PC-3 (cell line): ENCODE measurements around the gene ATP2B3. TPM values are rescaled to one million over a fixed set of nuclear protein-coding genes. Genes with fewer than 3 reads are reported as not detected.

Source experiments
- ATAC-seq: fragments of 200-7000 bp; cut with Tn5 transposase; 2 replicates; pipeline ENCODE4 v1.9.1; 2020; ENCODE audit warnings: mild to moderate bottlenecking, moderate library complexity
- BruUV-seq: library from RNA; stranded (reverse); fragments of 400-500 nt; replicated peaks from 2 replicates; lab custom pipeline; 2021; lab: Mats Ljungman, UMichigan
- CTCF ChIA-PET: fragments of 300-600 bp; sonication (Branson Sonifier 250); formaldehyde crosslinking; loops from one replicate; lab custom pipeline; 2022; ENCODE audit warnings: antibody characterized with exemption; lab: Charles Lee
- POLR2A ChIA-PET: fragments of 300-600 bp; sonication (Branson Sonifier 250); formaldehyde crosslinking; loops from one replicate; lab custom pipeline; 2022; ENCODE audit warnings: antibody characterized with exemption; ENCODE audit not compliant: unreplicated experiment; lab: Charles Lee
- DNase-seq: peaks from one replicate; pipeline ENCODE4 v3.0.0-alpha.2; 2015
- H2AFZ ChIP-seq: fragments of 300-600 bp; sonication (generic); 2 replicates; pipeline ENCODE4 v1.6.0; 2016; ENCODE audit warnings: antibody characterized with exemption, low read length
- H3F3A ChIP-seq: fragments of 300-600 bp; sonication (generic); one replicate; pipeline ENCODE4 v1.6.0; 2017; ENCODE audit warnings: antibody characterized with exemption, low read length, control low read depth, mild to moderate bottlenecking; ENCODE audit not compliant: unreplicated experiment
- H3K27ac ChIP-seq: fragments of 300-600 bp; sonication (generic); 2 replicates; pipeline ENCODE4 v1.5.1; 2016; ENCODE audit warnings: mild to moderate bottlenecking, low read length
- H3K27me3 ChIP-seq: fragments of 300-600 bp; sonication (generic); 2 replicates; pipeline ENCODE4 v1.6.1; 2016; ENCODE audit warnings: low read length, mixed read lengths
- H3K36me3 ChIP-seq: fragments of 300-600 bp; sonication (generic); 2 replicates; pipeline ENCODE4 v1.6.1; 2016; ENCODE audit warnings: low read depth, mixed run types, low read length, mixed read lengths
- H3K4me1 ChIP-seq: fragments of 300-600 bp; sonication (generic); 2 replicates; pipeline ENCODE4 v1.5.1; 2016; ENCODE audit warnings: low read length; ENCODE audit not compliant: insufficient read depth
- H3K4me2 ChIP-seq: fragments of 300-600 bp; sonication (generic); 2 replicates; pipeline ENCODE4 v1.6.0; 2016; ENCODE audit warnings: low read length
- H3K4me3 ChIP-seq: fragments of 300-600 bp; sonication (generic); 2 replicates; pipeline ENCODE4 v1.5.1; 2016; ENCODE audit warnings: mild to moderate bottlenecking, low read length, mixed read lengths
- H3K79me2 ChIP-seq: fragments of 300-600 bp; sonication (generic); 2 replicates; pipeline ENCODE4 v1.6.1; 2017; ENCODE audit warnings: low read length, mixed read lengths
- H3K9ac ChIP-seq: fragments of 300-600 bp; sonication (generic); 2 replicates; pipeline ENCODE4 v1.6.0; 2016; ENCODE audit warnings: mild to moderate bottlenecking, low read length
- H3K9me2 ChIP-seq: fragments of 300-600 bp; sonication (generic); replicated peaks from 2 replicates; pipeline ENCODE4 v1.6.1; 2016; ENCODE audit warnings: mixed run types, low read length, mixed read lengths
- H3K9me3 ChIP-seq: fragments of 300-600 bp; sonication (generic); 2 replicates; pipeline ENCODE4 v1.6.1; 2016; ENCODE audit warnings: low read length, mixed read lengths
- H4K20me1 ChIP-seq: fragments of 300-600 bp; sonication (generic); 2 replicates; pipeline ENCODE4 v1.6.1; 2016; ENCODE audit warnings: low read length, mixed read lengths
- EZH2 ChIP-seq: fragments of 300-600 bp; sonication (generic); IDR thresholded peaks from one replicate; pipeline ENCODE4 v1.6.1; 2017; ENCODE audit warnings: antibody characterized with exemption, mild to moderate bottlenecking, low read length; ENCODE audit not compliant: unreplicated experiment
- EZH2phosphoT487 ChIP-seq: fragments of 300-600 bp; sonication (generic); IDR thresholded peaks from 2 replicates; pipeline ENCODE4 v1.6.1; 2018; ENCODE audit warnings: mild to moderate bottlenecking, antibody characterized with exemption, low read length, borderline replicate concordance
- intact Hi-C: fragments of 100-400 bp; cut with micrococcal nuclease; formaldehyde crosslinking; loops from 2 replicates; pipeline ENCODE4 v1.9.0; 2023
- total RNA-seq: library from RNA; depleted of rRNA; stranded (reverse); fragments of >200 nt; gene quantifications from 2 replicates; pipeline ENCODE4 v1.2.3, GENCODE V29; 2014
- TF ChIP-seq, protein P1 (sequence below): fragments of 300-600 bp; sonication (generic); conservative IDR thresholded peaks from 2 replicates; pipeline ENCODE4 v1.5.1; 2017; ENCODE audit warnings: antibody characterized with exemption, low read depth, mild to moderate bottlenecking, low read length

Gene ATP2B3
- total RNA-seq, 1 experiment from 2014 or later = not detected

DNA sequence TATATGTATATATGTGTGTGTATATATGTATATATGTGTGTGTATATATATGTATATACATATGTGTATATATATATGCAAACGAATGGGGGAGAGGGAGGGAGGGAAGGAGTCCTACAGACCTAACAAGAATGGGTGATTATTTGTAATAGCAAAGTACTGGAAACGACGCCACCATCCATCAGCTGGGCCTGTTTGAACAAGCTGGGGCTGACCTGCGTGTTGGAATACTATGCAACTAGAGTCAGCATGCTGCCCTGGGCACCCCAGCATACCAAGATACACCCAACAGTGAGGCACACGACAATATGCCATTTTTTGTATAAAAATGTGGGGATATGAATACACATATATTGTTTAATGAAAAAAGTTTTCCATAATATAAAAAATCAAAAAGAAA, 103.1 kb downstream of the ATP2B3 start:
- intact Hi-C loops = no loop called here
- no peak overlapping the region for H3K9ac ChIP-seq
- no peaks in the 10 kb centered on the region for H3K9me3 ChIP-seq
- no peak overlapping the region for H3K4me2 ChIP-seq
- no peaks in the 10 kb centered on the region for H3K79me2 ChIP-seq
- no TSS peak for BruUV-seq
- H3F3A ChIP-seq = no peaks in the 10 kb centered on the region
- H3K27ac ChIP-seq = no peak overlapping the region
- no peaks in the 10 kb centered on the region for H3K4me1 ChIP-seq
- H2AFZ ChIP-seq = no peak overlapping the region
- CTCF ChIA-PET = no interaction called here
- no peaks in the 10 kb centered on the region for H3K36me3 ChIP-seq
- H3K4me3 ChIP-seq = no peak overlapping the region
- TF ChIP-seq EZH2phosphoT487 = no peak
- DNase-seq = no peak
- H3K27me3 ChIP-seq = peaks cover 58% of the 10 kb centered on the region
- H4K20me1 ChIP-seq = no peaks in the 10 kb centered on the region
- no peaks in the 10 kb centered on the region for H3K9me2 ChIP-seq
- POLR2A ChIA-PET = no interaction called here
- ATAC-seq = no peak

DNA sequence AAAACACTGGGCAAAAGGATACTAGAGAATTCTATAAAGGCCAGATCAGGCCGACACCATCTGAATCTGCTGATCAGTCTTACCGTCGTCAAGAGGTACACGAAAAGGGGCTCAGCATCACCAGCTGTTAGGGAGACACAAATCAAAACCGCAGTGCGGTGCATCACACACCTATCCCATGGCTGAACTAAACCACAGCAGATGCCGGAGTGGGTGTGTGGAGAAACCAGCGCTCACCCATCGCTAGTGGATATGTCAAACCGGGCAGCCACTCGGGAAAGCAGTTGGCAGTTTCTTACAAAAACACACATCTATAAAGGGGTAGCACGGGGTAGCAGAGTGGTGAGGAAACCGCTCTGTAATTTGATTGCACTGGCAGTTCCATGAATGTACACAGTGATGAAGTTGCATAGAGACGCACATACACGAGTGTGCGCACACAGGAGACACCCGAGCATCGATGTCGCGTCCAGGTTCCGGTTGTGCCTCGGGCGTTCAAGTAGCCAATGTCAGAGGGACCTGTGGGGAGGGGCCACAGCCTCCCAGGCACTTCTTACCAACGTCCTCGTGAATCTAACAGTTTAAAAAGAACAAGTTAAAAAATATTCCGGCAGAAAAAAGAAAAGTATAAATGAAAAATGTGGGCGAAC, 104.6 kb downstream of the ATP2B3 start:
- Histone ChIP-seq H2AFZ (no peak overlapping the region), H3F3A (no peaks in the 10 kb centered on the region), H3K27ac (no peak overlapping the region), H4K20me1 (no peaks in the 10 kb centered on the region), H3K36me3 (no peaks in the 10 kb centered on the region), H3K79me2 (no peaks in the 10 kb centered on the region), H3K4me2 (no peak overlapping the region), H3K4me3 (no peak overlapping the region), H3K27me3 (peaks cover 44% of the 10 kb centered on the region), H3K9me2 (no peaks in the 10 kb centered on the region), H3K4me1 (no peaks in the 10 kb centered on the region), H3K9ac (no peak overlapping the region), H3K9me3 (no peaks in the 10 kb centered on the region)
- TF ChIP-seq EZH2phosphoT487 (no peak), EZH2 (no peak)
- TF ChIP-seq, protein P1, sequence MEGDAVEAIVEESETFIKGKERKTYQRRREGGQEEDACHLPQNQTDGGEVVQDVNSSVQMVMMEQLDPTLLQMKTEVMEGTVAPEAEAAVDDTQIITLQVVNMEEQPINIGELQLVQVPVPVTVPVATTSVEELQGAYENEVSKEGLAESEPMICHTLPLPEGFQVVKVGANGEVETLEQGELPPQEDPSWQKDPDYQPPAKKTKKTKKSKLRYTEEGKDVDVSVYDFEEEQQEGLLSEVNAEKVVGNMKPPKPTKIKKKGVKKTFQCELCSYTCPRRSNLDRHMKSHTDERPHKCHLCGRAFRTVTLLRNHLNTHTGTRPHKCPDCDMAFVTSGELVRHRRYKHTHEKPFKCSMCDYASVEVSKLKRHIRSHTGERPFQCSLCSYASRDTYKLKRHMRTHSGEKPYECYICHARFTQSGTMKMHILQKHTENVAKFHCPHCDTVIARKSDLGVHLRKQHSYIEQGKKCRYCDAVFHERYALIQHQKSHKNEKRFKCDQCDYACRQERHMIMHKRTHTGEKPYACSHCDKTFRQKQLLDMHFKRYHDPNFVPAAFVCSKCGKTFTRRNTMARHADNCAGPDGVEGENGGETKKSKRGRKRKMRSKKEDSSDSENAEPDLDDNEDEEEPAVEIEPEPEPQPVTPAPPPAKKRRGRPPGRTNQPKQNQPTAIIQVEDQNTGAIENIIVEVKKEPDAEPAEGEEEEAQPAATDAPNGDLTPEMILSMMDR = no peak
- ChIA-PET POLR2A (no interaction called here), CTCF (no interaction called here)
- BruUV-seq = no TSS peak
- no peak for DNase-seq
- no peak for ATAC-seq
- intact Hi-C loops = no loop called here

DNA sequence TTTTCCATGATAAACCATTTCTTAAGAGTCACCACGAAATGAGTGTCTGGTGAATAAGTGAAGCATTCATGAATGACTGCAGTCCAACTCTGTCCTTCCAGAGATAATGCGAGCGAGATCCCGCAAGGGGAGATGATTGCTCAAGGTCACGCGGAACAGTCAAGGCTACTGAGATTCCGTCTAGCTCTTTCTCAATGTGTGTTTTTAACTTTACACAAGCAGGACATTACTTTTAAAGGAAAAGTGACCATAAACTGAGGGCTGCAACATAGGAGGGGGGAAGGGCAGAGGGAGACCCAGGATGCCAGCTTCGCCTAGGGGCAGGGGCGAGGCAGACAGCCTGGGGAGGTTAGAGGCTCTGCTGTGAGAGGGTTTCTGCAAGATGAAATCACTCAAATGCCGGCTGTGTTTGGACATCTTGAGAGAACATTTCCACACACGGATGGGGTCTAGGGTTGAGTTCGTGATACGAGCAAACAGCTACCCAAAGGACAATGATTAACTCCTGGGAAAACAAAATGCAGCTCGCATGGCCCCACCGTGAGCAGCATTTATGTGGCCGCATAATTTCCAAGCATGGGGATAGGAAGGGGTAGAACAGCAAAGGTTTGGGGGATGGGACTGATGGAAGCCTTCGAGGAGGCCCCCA, 105.3 kb downstream of the ATP2B3 start:
- ChIA-PET CTCF (no interaction called here), POLR2A (no interaction called here)
- intact Hi-C loops = no loop called here
- Histone ChIP-seq H3K36me3 (no peaks in the 10 kb centered on the region), H3K4me2 (no peak overlapping the region), H3K4me1 (no peaks in the 10 kb centered on the region), H3K4me3 (no peak overlapping the region), H3K27me3 (peaks cover 37% of the 10 kb centered on the region), H4K20me1 (no peaks in the 10 kb centered on the region), H3K9me3 (no peaks in the 10 kb centered on the region), H3F3A (no peaks in the 10 kb centered on the region), H2AFZ (no peak overlapping the region), H3K9me2 (no peaks in the 10 kb centered on the region), H3K9ac (no peak overlapping the region), H3K27ac (no peak overlapping the region), H3K79me2 (no peaks in the 10 kb centered on the region)
- BruUV-seq = no TSS peak
- ATAC-seq (no peak), DNase-seq (no peak)
- TF ChIP-seq EZH2 (no peak), EZH2phosphoT487 (no peak)
- TF ChIP-seq, protein P1 = no peak
